Caco-2 (cell line): ENCODE measurements around the gene MFN1. TPM values are rescaled to one million over a fixed set of nuclear protein-coding genes. Genes with fewer than 3 reads are reported as not detected.

Source experiments
- BruUV-seq: library from RNA; stranded (reverse); fragments of 400-500 nt; replicated peaks from 2 replicates; lab custom pipeline; 2021; lab: Mats Ljungman, UMichigan
- CTCF ChIA-PET: fragments of 300-600 bp; sonication (Branson Sonifier 250); formaldehyde crosslinking; loops from one replicate; lab custom pipeline; 2022; ENCODE audit warnings: antibody characterized with exemption; lab: Charles Lee
- POLR2A ChIA-PET: fragments of 300-600 bp; sonication (Branson Sonifier 250); formaldehyde crosslinking; loops from one replicate; lab custom pipeline; 2022; ENCODE audit warnings: antibody characterized with exemption; lab: Charles Lee
- DNase-seq, 2 experiments: peaks; one replicate each; pipeline versions ENCODE4 v3.0.0 to v3.0.0-alpha.2; 2020 to 2022
- H3K27me3 ChIP-seq: replicated peaks from 2 replicates; pipeline ENCODE4 v1.6.0; 2011; ENCODE audit warnings: low read length; ENCODE audit not compliant: control insufficient read depth, insufficient read depth
- H3K36me3 ChIP-seq: 2 replicates; pipeline ENCODE4 v1.5.1; 2011; ENCODE audit warnings: low read length; ENCODE audit not compliant: control insufficient read depth, insufficient read depth
- H3K4me1 ChIP-seq: fragments of 250-450 bp; sonication (Bioruptor Pico); 2 replicates; pipeline ENCODE4 v1.5.1; 2020; ENCODE audit warnings: mild to moderate bottlenecking
- H3K4me3 ChIP-seq: 2 replicates; pipeline ENCODE4 v1.5.1; 2011; ENCODE audit warnings: low read depth, mild to moderate bottlenecking, control low read depth, low read length
- H3K9me3 ChIP-seq: fragments of 250-450 bp; sonication (Bioruptor Pico); 2 replicates; pipeline ENCODE4 v1.5.1; 2020; ENCODE audit warnings: mild to moderate bottlenecking, moderate library complexity
- H3K27ac Mint-ChIP-seq: one replicate; pipeline ENCODE4 v1.8.0; 2022; ENCODE audit warnings: mixed read lengths; ENCODE audit not compliant: unreplicated experiment
- H3K27me3 Mint-ChIP-seq: one replicate; pipeline ENCODE4 v1.8.0; 2022; ENCODE audit warnings: mixed read lengths; ENCODE audit not compliant: insufficient read depth, unreplicated experiment
- H3K36me3 Mint-ChIP-seq: one replicate; pipeline ENCODE4 v1.8.0; 2022; ENCODE audit warnings: mild to moderate bottlenecking, mixed read lengths; ENCODE audit not compliant: insufficient read depth, unreplicated experiment
- H3K4me1 Mint-ChIP-seq: one replicate; pipeline ENCODE4 v1.8.0; 2022; ENCODE audit warnings: low read depth, mixed read lengths; ENCODE audit not compliant: unreplicated experiment
- H3K4me3 Mint-ChIP-seq: one replicate; pipeline ENCODE4 v1.8.0; 2022; ENCODE audit warnings: mild to moderate bottlenecking, moderate library complexity, mixed read lengths; ENCODE audit not compliant: unreplicated experiment
- H3K9me3 Mint-ChIP-seq: one replicate; pipeline ENCODE4 v1.8.0; 2022; ENCODE audit warnings: mixed read lengths; ENCODE audit not compliant: unreplicated experiment
- CTCF ChIP-seq, 2 experiments: fragments of 200-600 bp in 1 of 2; IDR thresholded peaks; 1 replicate in 1 of 2; 2 replicates in 1 of 2; pipeline versions ENCODE4 v1.5.1 to v1.8.0; 2011 to 2022; ENCODE audit warnings: antibody characterized with exemption in 1 of 2, control low read depth in 1 of 2, inconsistent platforms in 1 of 2, low read depth in 1 of 2, low read length in 1 of 2, mild to moderate bottlenecking in 1 of 2, moderate library complexity in 1 of 2; ENCODE audit not compliant: insufficient read depth in 1 of 2, severe bottlenecking in 1 of 2, unreplicated experiment in 1 of 2
- intact Hi-C: fragments of 100-400 bp; cut with micrococcal nuclease; formaldehyde crosslinking; loops from one replicate; pipeline ENCODE4 v1.10.0; 2022; ENCODE audit not compliant: unreplicated experiment
- total RNA-seq: library from RNA; stranded (reverse); gene quantifications from 2 replicates; pipeline ENCODE4 v1.2.3, GENCODE V29; 2022

MFN1 gene
- total RNA-seq, 1 experiment from 2014 or later = 53.9 TPM

GRCh38 chr3:179373938-179374337 is 26.4 kb downstream of the MFN1 start:
- Mint-ChIP-seq H3K27me3 (no peaks in the 10 kb centered on the region), H3K4me3 (no peak overlapping the region), H3K9me3 (no peaks in the 10 kb centered on the region), H3K4me1 (no peaks in the 10 kb centered on the region), H3K27ac (no peak overlapping the region), H3K36me3 (peaks cover 40% of the 10 kb centered on the region)
- BruUV-seq = no TSS peak
- ChIA-PET CTCF (no interaction called here), POLR2A (no interaction called here)
- Histone ChIP-seq H3K36me3 (no peaks in the 10 kb centered on the region; the same call in none of the 2 replicates), H3K9me3 (no peaks in the 10 kb centered on the region), H3K4me3 (no peak overlapping the region), H3K27me3 (no peaks in the 10 kb centered on the region), H3K4me1 (no peaks in the 10 kb centered on the region)
- no peak for DNase-seq
- TF ChIP-seq CTCF (IDR thresholded peaks at IDR 0.05; ENCODE audit: insufficient read depth in 1 of 2, low read depth in 1 of 2, low read length in 1 of 2, severe bottlenecking in 1 of 2, unreplicated experiment in 1 of 2) = no peak
- intact Hi-C loops = no loop called here

GRCh38 chr3:179375091-179375999 is 27.8 kb downstream of the MFN1 start:
- no peak overlapping the region for H3K4me3 ChIP-seq
- CTCF ChIA-PET = no interaction called here

GRCh38 chr3:179376474-179376873 is 29.0 kb downstream of the MFN1 start:
- no peak for DNase-seq
- Mint-ChIP-seq H3K4me3 (no peak overlapping the region), H3K9me3 (no peaks in the 10 kb centered on the region), H3K27ac (no peak overlapping the region), H3K4me1 (no peaks in the 10 kb centered on the region), H3K36me3 (peaks cover 51% of the 10 kb centered on the region), H3K27me3 (no peaks in the 10 kb centered on the region)
- Histone ChIP-seq H3K36me3 (no peaks in the 10 kb centered on the region; the same call in 1 of the 2 replicates), H3K9me3 (no peaks in the 10 kb centered on the region), H3K4me1 (no peaks in the 10 kb centered on the region), H3K4me3 (no peak overlapping the region), H3K27me3 (no peaks in the 10 kb centered on the region)
- ChIA-PET POLR2A (no interaction called here), CTCF (no interaction called here)
- intact Hi-C loops = no loop called here
- no TSS peak for BruUV-seq
- TF ChIP-seq CTCF (IDR thresholded peaks at IDR 0.05; ENCODE audit: insufficient read depth in 1 of 2, low read depth in 1 of 2, low read length in 1 of 2, severe bottlenecking in 1 of 2, unreplicated experiment in 1 of 2) = no peak

More at GRCh38 chr3:179375091-179375999, 27.8 kb downstream of the MFN1 start:
- Histone ChIP-seq H3K9me3 (no peaks in the 10 kb centered on the region), H3K27me3 (no peaks in the 10 kb centered on the region), H3K36me3 (no peaks in the 10 kb centered on the region; the same call in 1 of the 2 replicates), H3K4me1 (no peaks in the 10 kb centered on the region)
- Mint-ChIP-seq H3K36me3 (peaks cover 53% of the 10 kb centered on the region), H3K9me3 (no peaks in the 10 kb centered on the region), H3K4me1 (no peaks in the 10 kb centered on the region), H3K27me3 (no peaks in the 10 kb centered on the region), H3K27ac (no peak overlapping the region), H3K4me3 (no peak overlapping the region)
- no peak for TF ChIP-seq CTCF (IDR thresholded peaks at IDR 0.05; ENCODE audit: insufficient read depth in 1 of 2, low read depth in 1 of 2, low read length in 1 of 2, severe bottlenecking in 1 of 2, unreplicated experiment in 1 of 2)
- intact Hi-C loops = no loop called here
- no peak for DNase-seq
- BruUV-seq = no TSS peak
- POLR2A ChIA-PET = no interaction called here
